GM18511 (cell line): ENCODE measurements around the gene TPCN2.

Experiments used
- ATAC-seq: cut with Tn5 transposase; IDR thresholded peaks from one replicate; pipeline ENCODE4 v1.9.1; 2021; ENCODE audit warnings: mild to moderate bottlenecking, moderate library complexity; ENCODE audit not compliant: unreplicated experiment

TPCN2 gene

GRCh38 chr11:69055598-69056516 is 7.1 kb downstream of the TPCN2 start:
- ATAC-seq: peak; percentile 88

GRCh38 chr11:69057236-69057635 is 8.5 kb downstream of the TPCN2 start:
- ATAC-seq: no peak

- ATAC-seq: no peak
Observed at GRCh38 chr11:69057801-69058200, 9.1 kb downstream of the TPCN2 start.

- ATAC-seq: no peak
Observed at GRCh38 chr11:69058511-69059270, 10.0 kb downstream of the TPCN2 start.

GRCh38 chr11:69059429-69059828 is 10.7 kb downstream of the TPCN2 start:
- ATAC-seq: no peak

- no peak for ATAC-seq
Observed at GRCh38 chr11:69059985-69060384, 11.3 kb downstream of the TPCN2 start.

GRCh38 chr11:69060806-69061712 is 12.3 kb downstream of the TPCN2 start:
- no peak for ATAC-seq

- no peak for ATAC-seq
Observed at GRCh38 chr11:69061713-69062053, 13.0 kb downstream of the TPCN2 start.

- ATAC-seq: no peak
Observed at GRCh38 chr11:69062169-69062855, 13.6 kb downstream of the TPCN2 start.

GRCh38 chr11:69062873-69063651 is 14.3 kb downstream of the TPCN2 start:
- ATAC-seq: no peak

GRCh38 chr11:69063652-69064260 is 15.0 kb downstream of the TPCN2 start:
- no peak for ATAC-seq

GRCh38 chr11:69064394-69064957 is 15.7 kb downstream of the TPCN2 start:
- no peak for ATAC-seq

- ATAC-seq: no peak
Observed at GRCh38 chr11:69065147-69065710, 16.5 kb downstream of the TPCN2 start.

GRCh38 chr11:69066122-69067112 is 17.7 kb downstream of the TPCN2 start:
- no peak for ATAC-seq

- ATAC-seq: no peak
Observed at GRCh38 chr11:69067200-69067599, 18.5 kb downstream of the TPCN2 start.

GRCh38 chr11:69071086-69071800 is 22.5 kb downstream of the TPCN2 start:
- ATAC-seq: no peak

- ATAC-seq: no peak
Observed at GRCh38 chr11:69071956-69072355, 23.2 kb downstream of the TPCN2 start.
